HG03135 (cell line): Measurements from ENCODE around the gene KIRREL1.

Experiments
- ATAC-seq: cut with Tn5 transposase; IDR thresholded peaks from one replicate; pipeline ENCODE4 v1.9.1; 2021; ENCODE audit warnings: mild to moderate bottlenecking, moderate library complexity; ENCODE audit not compliant: unreplicated experiment

KIRREL1 gene

GRCh38 chr1:158005224-158005623 is 11.8 kb downstream of the KIRREL1 start:
- ATAC-seq: no peak

DNA sequence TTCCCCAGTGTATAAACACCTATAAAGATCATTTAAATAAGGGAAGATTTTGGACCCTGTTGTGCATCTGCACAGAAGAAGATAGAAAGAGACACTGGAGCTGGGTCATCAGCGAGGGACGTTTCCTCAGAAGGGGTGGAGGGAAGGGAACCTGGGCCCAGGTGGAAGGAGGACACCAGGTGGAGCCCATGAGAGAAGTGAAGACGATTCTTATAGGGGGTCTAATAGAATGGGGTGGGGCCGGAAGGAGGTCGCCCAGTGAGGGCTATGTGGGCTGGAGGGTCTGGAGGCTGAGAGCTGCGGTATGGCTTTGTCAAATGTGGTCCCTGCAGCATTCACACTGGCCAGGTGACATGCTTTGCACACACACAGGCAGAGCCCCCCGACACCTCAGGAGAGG is 13.7 kb downstream of the KIRREL1 start:
- no peak for ATAC-seq

GRCh38 chr1:158007667-158008386 is 14.4 kb downstream of the KIRREL1 start:
- no peak for ATAC-seq

- ATAC-seq: no peak
These were observed 15.2 kb downstream of the KIRREL1 start for GRCh38 chr1:158008630-158009029.

- no peak for ATAC-seq
These were observed 18.3 kb downstream of the KIRREL1 start for GRCh38 chr1:158011714-158012113.

DNA sequence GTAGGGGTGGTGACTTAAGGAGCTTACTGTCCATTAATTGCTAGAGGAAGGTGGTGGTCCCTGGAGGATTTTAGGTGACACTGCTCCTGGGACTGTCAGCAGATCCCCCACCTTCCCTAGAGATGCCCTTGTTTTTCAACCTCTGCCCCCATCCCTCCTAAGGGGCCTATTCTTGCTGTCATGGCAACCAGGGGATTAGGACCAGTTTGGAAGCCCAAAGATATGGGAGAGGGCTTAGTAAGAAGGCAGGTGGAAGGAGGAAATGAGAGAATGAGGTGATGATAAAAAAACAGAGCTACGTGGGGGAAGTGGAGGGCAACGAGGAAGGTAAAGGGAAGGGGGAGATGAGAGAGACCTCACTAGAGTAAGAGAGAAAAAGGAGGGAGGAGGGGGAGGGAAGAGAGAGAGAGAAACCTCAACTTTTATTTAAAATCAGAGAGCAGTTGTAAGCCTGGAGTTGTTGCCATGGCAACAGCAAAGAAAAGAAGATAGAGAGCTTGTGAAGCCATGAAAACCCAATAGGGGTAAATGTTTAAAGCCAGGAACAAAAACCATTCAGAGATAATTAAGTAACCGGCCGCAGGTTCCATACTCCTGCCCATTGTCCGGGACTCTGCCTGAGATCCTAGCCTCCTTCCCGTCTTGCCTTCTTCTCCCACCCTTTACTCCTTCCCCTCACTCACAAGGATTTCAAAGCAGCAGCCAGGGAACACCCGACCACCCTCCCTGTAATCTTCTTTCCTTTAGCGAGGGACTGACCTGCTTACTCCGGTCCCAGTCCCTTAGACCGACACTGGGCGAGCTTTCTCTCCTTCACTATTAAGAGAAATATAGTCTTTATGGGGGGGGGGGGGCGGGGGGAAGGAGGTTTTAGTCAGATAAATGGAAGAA is 20.6 kb downstream of the KIRREL1 start:
- ATAC-seq: no peak

DNA sequence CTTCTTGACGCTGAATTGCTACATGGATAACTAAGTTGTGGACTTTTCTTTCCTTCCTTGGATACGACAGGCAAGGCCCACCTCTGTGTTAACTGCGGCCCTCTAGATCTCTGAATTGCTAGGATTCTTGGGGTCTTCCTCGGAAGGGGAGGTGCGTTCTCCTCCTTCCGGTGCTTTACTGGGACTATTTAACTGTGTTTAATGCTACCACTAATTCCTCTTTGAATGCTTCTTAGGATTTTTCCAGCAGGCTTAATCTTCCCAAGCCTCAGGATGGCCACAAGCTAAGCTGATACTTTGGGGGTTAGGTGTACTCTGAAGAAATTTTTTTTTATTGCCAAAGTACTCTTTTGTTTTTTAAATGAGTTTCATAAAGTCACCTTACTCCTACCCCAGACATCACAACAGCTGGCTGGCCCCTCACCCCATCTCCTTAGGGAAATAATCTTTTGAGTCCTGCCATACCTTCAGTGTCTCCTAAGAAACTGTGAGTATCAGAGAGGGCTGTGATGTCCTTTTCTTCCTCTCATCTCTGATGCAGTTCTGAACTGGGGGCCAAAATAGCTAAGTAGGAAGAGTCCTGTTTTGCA is 21.4 kb downstream of the KIRREL1 start:
- ATAC-seq: no peak

GRCh38 chr1:158016651-158017335 is 23.3 kb downstream of the KIRREL1 start:
- no peak for ATAC-seq

GRCh38 chr1:158017800-158018595 is 24.6 kb downstream of the KIRREL1 start:
- no peak for ATAC-seq

DNA sequence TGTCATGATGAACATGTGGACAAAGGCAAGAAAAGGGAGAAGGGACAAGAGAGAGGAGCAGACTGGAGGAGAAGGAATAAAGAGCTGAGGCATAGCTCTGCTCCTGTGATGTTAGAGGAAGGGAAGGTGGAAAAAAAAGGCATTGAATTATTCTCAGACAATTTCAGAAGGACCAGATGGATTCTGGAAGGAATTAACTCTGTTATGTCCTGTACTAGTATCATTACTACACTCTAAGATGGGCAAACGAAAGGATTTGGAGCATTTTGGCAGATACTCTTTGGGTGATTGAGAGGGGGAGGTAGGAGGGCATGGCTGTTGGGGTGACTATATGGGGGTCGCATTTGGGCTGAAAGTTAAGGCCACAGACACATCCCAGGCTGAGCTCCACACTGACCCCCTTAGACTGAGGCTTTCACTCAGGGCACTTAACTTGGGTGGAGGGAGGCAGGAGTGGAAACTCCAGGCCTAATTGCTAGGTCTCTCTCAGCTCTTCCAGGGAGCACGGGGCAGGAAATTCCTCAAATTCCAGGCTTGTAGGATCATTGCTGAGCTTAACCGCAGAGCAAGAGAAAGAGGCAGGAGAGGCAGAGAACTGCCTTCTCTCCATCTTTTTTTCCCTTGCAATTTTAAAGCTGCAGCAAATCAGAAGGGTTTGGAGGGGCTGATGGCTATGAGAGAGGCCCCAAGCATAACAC is 25.9 kb downstream of the KIRREL1 start:
- no peak for ATAC-seq

DNA sequence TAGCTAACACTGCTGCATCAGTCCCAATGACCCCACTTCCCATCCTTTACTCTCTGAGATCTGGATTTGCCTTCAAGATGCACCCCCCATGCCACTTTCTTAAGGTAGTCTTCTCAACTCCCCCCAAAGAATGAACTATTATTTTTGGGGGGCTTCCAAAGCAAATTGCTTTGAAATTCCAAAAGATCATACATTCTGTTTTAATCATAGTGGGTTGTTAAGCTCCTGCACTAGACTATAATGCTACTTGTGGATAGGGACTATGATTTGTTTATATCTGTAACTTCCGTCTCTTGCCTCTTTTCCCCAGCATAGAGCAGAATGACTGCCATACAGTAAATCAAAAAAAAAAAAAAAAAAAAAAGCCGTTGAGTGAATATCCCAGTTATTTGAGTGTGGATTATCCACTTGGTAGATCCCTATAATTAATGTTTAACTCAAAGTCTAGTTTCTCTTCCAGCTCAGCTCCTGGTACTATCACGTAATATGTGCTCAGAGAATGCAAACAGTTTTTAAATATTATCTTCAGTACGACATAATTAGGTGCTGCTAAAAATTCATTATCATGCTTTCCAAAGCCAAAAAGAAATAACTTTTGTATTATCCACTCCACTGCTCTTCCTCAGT is 26.9 kb downstream of the KIRREL1 start:
- no peak for ATAC-seq

DNA sequence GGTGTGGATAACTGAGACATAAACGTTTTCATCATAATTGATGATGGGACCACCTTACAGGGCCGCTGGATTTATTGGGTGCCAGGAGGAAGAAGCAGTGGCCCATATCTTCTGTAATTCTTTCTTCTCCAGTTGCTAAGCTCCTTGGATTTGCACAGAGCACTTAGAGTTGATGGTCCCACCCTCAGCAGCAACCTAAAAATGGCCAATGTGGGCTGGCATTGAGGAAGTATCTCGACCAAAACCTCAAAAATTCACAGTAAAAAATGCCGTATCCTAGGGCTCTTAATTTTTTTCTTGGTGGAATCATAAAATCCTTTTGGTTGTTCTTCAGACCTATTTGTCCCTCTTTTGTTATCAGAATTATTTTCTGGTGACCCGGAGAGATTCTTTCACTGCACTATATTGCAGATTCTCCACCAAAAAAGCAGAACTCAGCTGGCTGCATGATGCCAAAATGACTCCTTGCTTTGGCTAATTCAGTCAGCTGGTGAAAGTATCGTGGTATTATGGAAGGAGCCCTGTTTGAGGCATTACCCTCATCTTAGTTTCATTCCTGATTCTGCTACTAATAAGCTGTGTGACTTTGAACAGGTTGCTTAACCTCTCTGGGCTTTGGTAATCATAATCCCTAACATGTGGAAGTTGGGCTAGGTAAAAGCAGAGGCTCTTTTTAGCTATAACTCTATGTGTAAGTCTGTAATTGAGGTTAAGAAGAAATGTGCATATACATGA is 27.6 kb downstream of the KIRREL1 start:
- no peak for ATAC-seq

DNA sequence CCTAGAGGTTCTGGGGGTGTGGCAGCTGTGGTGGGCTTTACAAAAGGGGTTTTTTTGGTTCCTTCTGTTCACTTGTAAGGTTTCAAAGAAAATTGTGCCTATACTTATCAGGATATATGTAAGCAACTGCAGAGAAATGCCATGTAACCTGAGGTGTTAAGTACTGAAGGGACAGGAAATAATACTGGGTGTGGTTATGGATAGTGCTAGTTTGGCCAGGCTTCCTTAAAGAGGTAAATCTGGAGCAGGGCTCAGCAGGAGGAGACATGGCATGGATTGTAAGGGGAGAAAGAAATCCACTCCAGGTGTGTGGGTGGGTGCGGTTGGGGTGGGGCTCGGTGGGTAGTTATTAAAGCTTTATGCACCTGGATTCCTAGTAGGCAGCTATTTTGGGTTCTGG is 28.3 kb downstream of the KIRREL1 start:
- no peak for ATAC-seq

DNA sequence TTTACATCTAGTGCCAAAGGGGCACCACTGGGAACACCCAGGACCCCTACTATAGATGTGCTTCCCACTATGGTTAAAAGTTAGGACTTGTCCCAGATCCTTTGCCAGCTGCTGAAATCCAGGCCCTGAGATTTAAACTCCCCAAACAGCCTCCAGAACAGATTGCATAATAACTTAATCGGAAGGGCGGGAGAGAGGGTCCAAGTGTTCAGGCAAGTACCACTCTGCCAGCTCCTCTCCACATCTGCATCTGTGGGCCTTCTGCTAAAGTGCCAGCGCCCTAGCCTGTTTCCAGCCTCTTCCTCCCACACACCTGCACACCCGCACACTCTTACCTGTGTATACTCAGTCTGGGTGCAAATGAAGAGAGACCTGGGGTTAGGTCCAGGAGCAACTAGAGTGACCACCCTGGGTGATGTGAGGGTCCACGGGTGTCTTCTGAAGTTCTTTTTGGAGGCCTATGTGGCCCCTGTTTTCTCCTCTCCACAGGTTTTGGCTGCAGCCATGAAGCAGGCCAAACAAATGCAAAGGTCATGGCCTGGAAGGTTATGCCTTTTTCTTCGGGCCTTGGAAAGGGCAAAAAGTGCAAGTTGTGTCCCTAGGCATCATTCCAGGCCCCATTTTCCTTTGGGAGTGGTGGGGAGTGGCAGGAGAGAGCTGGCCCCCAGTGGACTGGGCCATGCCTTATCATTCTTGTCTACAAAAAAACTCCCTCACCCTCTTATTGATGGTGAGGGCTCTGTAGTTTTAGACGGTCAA is 29.3 kb downstream of the KIRREL1 start:
- ATAC-seq: no peak

DNA sequence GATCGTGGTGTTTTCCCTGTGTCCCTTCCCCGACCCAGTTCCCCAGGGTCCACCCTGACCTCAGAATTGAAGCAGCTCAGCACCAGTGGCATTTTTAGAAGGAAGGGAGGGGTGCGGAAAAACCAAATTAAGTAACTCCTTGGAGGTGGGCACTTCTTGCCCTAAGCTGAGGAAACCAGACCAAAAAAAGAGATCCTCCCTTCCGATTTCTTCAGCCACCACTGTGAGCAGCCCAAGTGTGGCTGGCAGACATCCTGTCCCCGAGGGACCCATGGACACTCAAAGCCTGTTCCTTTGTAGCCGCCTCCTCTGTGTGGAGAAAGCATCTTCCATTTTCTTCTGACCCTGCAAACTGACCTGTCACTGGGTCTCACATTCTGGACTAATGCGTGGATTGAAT is 31.3 kb downstream of the KIRREL1 start:
- ATAC-seq: no peak

- no peak for ATAC-seq
These were observed 32.3 kb downstream of the KIRREL1 start for GRCh38 chr1:158025576-158026230.

GRCh38 chr1:158026651-158027050 is 33.2 kb downstream of the KIRREL1 start:
- ATAC-seq: no peak
